Activated T-helper 1 cell treated with anti-CD3 and anti-CD28 coated beads, Interleukin-2, amount 50 U/mL, for 16 hours (primary cell): Measurements from ENCODE around the gene TAS1R3.
"Not testable (repeated sequence)": the region's sequence is repeated elsewhere in the genome, so short reads cannot be mapped to it uniquely, and the experiment has no call there.

ENCODE experiments used
- DNase-seq, 2 donors: peaks; one replicate each; pipeline ENCODE4 v3.0.0-alpha.2; 2020; ENCODE audit warnings: low read depth in 1 of 2, low spot score in 1 of 2

Gene TAS1R3

GRCh38 chr1:1365875-1366698 lies 35.0 kb downstream of the TAS1R3 start:
- DNase-seq = no peak

- no peak for DNase-seq
These were observed 35.6 kb downstream of the TAS1R3 start for GRCh38 chr1:1366699-1367066.

GRCh38 chr1:1367315-1367714 lies 36.2 kb downstream of the TAS1R3 start:
- no peak for DNase-seq

GRCh38 chr1:1370094-1370493 lies 39.0 kb downstream of the TAS1R3 start:
- DNase-seq = not testable (repeated sequence)

- no peak for DNase-seq
These were observed 39.8 kb downstream of the TAS1R3 start for GRCh38 chr1:1370771-1371300.

GRCh38 chr1:1371364-1371745 lies 40.3 kb downstream of the TAS1R3 start:
- DNase-seq = peak in 1 of 2 donors; percentile 48

- DNase-seq = peak; percentile 67 to 69
These were observed 40.9 kb downstream of the TAS1R3 start for GRCh38 chr1:1371746-1372711.

- no peak for DNase-seq
These were observed 42.2 kb downstream of the TAS1R3 start for GRCh38 chr1:1373051-1373814.

- no peak for DNase-seq
These were observed 42.9 kb downstream of the TAS1R3 start for GRCh38 chr1:1373815-1374588.

- DNase-seq = no peak
These were observed 43.5 kb downstream of the TAS1R3 start for GRCh38 chr1:1374589-1374928.

GRCh38 chr1:1374929-1375662 lies 44.0 kb downstream of the TAS1R3 start, which contains the start of gene AURKAIP1:
Gene AURKAIP1 (minus strand): TSS chr1:1375207. CDS start chr1:1374756, 451 bp downstream.
- peak; percentile 89 to 93 for DNase-seq

GRCh38 chr1:1376551-1377226 lies 45.6 kb downstream of the TAS1R3 start:
- no peak for DNase-seq

- no peak for DNase-seq
These were observed 46.6 kb downstream of the TAS1R3 start for GRCh38 chr1:1377540-1378205.

- DNase-seq = no peak
These were observed 49.8 kb downstream of the TAS1R3 start for GRCh38 chr1:1380860-1381259.

GRCh38 chr1:1381294-1381693 lies 50.2 kb downstream of the TAS1R3 start:
- DNase-seq = no peak
